ENCODE results near the gene SRL.
A peak's percentile ranks its signal among the peaks of the same experiment; 100 is the strongest.

Gene SRL

DNA sequence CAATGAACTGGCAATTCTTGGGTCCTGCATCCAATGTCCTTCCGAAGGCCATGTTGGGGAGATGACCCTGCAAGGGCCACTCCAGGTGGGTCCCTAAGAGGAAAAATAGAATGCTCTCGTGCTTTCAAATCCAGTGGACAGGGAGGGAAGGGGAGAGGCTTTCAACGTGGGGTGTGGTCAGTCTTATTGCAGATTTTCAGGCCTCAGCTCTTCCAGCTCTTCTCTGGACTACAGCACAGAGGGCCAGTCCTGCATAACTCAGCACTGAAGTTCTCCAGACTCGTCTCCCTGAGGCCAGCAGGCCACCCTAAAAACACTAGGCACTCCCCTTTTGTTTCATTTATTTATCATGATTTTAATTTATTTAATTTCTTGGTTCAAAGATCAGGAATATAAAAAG, 43.1 kb downstream of the SRL start:
- DNase-seq, result no peak

DNA sequence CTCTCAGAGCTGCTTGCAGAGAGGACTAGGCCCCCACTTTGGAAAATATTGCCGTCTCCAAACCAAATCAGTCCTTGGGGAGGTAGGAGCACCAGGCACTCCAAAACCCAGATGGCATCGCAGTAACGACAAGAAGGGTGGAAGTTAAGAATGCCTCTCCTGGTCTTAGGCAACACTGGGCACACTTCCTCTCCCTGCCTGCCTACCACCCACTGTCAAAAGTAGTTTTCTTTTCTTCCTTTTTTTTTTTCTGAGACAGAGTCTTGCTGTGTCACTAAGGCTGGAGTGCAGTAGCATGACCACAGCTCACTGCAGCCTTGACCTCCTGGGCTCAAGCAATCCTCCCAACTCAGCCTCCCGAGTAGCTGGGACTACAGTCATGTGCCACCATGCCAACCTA, 47.2 kb downstream of the SRL start:
- no peak for DNase-seq

GRCh38 chr16:4193920-4194319, 48.0 kb downstream of the SRL start:
- DNase-seq, result no peak

DNA sequence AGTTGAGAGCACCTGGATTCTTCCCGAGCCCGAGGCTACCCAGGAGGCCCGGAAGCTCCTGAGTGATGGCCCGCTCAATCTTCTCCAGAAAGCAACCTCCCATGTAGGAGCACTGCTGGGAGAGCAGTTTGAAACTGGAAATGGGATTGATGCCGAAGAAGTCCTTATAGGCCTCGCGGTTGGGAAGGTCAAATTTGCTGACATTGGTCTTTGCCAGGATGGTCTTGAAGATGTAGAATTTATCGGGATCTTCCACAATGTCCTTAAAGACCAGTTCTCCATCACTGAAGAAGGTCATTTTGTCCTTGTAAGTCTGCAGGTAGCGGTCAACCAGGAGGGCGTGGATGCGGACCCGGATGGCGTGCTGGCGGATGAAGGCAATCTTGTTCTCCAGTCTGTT, 49.7 kb downstream of the SRL start:
- DNase-seq, result no peak

DNA sequence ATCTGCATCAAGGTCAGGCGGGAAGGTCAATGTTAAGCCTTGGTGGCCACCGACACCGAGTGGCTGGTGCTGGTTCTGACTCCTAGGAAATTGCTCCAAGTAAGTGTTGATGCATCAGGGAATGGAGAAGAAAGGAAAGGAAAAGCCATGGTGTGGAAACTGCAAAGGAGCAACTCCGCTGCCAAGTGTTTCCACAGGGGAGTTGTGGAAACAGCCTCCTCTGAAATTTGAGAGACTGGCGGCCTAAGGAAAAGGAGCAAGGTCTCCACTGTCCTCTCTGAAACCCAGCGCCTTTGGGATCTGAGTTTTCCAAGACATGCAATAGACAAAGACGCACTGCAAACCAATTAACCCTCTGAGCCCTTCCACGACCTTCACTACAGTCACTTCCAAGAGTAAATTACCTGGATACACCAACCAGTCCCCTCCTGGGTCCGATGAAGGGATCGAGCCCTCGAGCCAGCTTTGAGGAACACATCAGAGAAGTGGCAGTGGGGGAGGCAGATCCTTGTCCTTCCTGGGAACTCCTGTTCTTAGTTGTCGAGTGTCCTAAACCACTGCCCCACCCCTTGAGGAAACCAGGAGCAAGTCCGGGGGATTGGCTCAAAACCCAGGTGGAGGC, 51.1 kb downstream of the SRL start:
- DNase-seq, result no peak

GRCh38 chr16:4190086-4190485, 51.8 kb downstream of the SRL start:
- DNase-seq, result no peak

DNA sequence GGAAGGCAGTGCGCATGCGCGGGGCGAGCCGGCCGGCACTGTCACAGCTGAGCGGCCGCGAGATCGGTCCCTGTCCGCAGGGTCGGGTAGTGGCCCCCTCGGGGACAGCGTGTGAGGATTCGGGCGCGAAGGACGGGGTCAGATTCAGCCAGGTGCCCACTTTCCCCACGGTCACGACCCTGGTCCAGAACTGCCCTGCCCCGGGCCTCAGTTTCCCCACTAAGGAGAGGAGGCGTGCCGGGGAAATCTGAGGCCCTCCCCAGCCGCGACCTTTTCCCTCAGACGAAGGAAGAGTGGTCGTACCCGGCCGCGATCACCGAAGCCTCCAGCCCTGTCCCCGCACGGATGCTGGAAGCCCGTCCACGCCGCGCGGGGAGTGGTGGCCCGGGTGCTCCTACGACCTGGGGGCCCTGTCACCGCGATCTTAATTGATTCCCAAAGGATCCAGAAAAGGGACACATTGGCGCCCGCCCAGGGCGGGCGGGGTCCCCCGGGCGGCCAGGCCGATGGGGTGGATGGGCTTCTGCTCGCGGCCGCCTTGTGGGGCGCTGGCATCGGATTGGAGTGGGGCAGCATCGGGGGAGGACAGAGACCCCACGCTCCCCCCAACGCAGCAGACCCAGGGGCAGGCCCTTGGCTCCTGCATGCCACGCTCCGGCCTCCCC, 57.7 kb downstream of the SRL start:
- no peak for DNase-seq

DNA sequence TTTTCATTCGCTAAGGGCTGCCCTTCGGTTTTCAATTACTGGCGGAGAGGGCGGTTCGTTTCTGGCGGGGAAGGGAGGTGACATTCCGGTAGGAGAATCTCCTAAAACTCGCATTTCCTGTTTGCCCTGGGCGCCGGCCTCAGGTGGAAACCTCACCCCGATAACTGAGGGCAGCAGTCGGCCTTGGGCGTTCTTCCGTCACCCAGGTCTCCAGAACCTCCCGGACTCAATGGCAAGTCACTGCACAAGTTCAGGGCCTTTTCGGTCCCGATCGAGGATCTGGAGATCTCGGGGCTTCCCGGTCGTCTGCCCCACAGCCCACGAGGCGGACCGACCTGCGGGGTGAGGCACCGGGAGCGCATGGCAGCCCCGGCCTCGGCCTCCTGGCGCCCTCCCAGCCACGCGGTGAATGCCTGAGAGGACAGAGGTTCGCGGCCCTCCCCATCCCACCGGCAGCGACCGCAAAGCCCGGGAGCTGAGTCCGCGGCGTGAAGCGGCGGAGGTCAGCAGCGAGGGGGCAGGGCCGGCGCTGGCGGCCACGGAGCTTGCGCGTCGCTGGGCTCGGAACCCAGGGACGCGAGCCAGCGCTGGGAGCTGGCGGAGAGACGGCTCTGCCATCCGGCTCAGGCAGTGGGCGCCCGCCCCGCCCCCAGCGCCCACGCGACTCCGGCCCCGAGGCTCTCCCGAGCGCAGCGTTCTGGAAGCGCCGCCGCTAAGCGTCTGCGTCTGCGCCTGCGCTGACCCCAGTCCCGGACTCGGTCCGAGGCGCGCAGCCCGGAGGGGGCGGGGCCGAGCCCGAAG, 58.4 kb downstream of the SRL start:
- peak; percentile 67 for DNase-seq

DNA sequence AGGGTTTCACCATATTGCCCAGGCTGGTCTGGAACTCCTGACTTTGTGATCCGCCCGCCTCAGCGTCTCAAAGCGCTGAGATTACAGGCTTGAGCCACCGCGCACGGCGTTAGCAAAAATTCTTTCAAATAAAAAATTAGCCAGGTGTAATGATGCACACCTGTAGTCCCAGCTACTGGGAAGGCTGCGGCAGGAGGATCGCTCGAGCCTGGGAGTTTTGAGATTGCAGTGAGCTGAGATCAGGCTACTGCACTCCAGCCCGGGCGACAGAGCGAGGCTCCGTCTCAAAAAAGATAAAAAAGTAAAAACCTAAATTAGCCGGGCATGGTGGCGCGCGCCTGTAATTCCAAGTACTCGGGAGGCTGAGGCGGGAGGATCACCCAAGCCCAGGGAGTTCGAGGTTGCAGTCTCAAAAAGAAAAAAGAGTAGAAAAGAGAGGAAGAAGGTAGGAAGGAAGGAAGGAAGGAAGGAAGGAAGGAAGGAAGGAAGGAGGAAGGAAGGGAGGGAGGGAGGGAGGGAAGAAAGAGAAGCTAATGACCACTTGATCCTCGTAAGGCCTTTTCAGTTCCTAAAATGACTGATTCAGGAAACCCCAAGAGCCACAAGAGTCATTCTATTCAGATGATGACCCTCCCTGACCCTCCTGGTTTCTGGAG, 59.2 kb downstream of the SRL start:
- DNase-seq, result no peak

- DNase-seq, result no peak
Observed at GRCh38 chr16:4180511-4180910, 61.4 kb downstream of the SRL start.

DNA sequence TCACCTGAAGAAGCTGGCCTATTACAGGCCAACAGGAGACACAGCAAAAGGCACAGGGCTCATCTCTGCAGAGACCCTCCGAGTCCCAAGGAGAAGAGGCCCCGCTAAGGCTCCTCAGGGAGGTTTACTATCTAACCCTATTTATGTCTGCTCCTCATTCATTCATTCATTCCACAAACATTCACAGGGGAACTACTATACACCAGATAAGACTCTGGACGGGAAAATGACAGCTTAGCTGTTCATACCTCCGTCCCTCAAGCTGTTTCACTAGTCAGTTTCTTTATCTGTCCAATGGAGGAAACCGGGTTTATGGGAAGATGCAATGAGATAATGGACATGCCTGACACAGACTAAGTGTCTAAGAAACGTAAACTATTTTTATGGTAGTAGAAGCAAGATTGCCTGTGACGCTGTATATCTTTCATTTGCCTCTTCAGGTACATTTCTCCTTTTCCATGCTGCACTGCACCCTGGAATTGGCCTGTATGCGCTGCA, 62.1 kb downstream of the SRL start:
- no peak for DNase-seq

DNA sequence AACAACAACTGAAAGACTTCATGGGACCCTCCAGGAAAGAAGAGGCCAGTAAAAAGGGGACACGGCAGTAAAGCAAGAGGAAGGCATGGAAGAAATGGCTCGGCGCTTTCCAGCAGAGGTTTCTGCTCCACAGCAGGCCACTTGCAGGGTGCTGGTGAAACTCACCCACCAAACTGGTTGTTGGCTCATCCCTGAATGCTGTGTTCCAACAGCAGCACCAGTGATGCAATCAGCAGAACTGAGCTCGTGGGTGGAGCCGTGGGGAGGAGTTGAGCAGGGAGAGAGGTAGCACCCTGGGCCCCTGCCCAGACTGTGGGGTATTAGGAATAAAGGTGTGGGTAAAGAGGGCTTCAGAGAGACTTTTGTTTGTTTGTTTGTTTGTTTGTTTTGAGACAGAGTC, 62.9 kb downstream of the SRL start:
- no peak for DNase-seq

DNA sequence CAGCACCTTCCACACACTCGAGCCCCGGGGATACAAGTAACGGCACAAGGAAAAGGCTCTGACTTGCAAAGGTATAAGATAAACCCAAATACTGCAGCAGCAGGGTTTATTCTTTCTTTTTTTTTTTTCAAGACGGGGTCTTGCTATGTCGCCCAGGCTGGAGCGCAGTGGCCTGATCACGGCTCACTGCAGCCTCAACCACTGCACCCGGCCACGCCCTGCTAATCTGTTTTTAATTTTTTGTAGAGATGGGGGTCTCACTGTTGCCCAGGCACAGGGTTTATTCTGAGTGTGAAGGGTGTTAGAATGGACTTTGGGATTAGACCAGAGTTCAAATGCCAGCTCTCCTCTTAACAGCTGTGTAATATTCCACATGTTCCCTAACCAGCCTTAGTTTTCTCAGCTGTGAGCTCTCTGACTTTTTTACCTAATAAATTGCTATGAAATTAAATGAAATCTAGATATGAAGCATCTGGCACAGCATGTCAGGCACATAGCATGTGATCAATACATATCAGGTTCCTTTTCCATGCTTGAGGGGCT, 63.3 kb downstream of the SRL start:
- DNase-seq, result no peak

GRCh38 chr16:4176906-4177417, 64.9 kb downstream of the SRL start:
- DNase-seq, result no peak

GRCh38 chr16:4175849-4176248, 66.0 kb downstream of the SRL start:
- DNase-seq, result no peak

GRCh38 chr16:4172070-4172469, 69.8 kb downstream of the SRL start:
- no peak for DNase-seq

- DNase-seq, result no peak
Observed at GRCh38 chr16:4169415-4169814, 72.5 kb downstream of the SRL start.

DNA sequence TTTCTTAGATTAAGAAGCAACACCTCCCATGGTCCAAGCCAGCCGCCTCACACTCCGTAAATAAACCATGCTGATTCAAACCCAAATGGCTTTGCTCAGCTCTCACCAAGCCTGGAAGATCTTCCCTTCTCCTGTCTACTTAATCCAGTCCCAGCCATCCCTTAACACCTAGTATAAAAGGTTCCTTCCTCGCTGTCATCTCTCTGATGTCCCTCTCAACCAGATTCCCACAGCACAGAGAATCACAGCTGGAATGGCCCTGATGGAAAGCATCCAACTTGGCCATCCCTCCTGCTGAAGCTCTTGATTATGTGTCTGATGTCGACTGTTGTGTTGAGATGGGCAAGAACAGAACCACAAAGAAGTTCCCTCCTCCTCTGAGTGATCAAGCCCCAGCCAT, 75.1 kb downstream of the SRL start:
- no peak for DNase-seq

DNA sequence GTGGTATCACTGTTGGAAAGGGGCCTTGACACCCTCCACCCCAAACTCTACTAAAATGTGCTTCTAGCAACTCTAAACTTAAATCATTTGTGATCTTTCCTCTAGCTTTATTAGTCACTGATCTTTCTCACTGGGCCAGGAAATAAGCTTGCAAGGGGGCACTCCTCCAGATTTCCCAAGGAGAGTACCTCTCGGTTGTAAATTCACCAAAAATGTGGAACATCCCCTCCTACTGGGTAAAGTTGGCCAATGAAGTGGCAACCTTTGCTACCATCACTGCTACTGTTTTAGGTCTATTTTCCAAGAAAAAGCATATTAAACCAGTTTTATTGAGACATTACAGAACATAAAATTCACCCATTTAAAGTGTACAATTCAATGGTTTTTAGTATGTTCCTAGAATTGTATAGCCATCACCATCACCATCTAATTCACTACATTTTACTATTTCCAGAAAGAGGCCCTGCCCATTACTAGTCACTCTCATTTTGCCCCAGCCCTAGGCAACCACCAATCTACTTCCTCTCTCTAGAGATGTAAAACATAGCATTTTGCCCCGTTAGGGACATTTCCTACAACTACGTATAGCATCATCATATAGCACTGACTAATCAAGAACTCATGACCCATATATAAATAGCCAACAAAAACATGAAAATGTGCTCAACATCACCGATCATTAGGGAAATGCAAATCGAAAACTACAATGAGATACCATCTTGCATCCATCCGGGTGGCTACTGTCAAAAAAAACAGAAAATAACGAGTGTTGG, 81.0 kb downstream of the SRL start:
- DNase-seq, result no peak

GRCh38 chr16:4159726-4160125, 82.2 kb downstream of the SRL start:
- DNase-seq, result no peak

DNA sequence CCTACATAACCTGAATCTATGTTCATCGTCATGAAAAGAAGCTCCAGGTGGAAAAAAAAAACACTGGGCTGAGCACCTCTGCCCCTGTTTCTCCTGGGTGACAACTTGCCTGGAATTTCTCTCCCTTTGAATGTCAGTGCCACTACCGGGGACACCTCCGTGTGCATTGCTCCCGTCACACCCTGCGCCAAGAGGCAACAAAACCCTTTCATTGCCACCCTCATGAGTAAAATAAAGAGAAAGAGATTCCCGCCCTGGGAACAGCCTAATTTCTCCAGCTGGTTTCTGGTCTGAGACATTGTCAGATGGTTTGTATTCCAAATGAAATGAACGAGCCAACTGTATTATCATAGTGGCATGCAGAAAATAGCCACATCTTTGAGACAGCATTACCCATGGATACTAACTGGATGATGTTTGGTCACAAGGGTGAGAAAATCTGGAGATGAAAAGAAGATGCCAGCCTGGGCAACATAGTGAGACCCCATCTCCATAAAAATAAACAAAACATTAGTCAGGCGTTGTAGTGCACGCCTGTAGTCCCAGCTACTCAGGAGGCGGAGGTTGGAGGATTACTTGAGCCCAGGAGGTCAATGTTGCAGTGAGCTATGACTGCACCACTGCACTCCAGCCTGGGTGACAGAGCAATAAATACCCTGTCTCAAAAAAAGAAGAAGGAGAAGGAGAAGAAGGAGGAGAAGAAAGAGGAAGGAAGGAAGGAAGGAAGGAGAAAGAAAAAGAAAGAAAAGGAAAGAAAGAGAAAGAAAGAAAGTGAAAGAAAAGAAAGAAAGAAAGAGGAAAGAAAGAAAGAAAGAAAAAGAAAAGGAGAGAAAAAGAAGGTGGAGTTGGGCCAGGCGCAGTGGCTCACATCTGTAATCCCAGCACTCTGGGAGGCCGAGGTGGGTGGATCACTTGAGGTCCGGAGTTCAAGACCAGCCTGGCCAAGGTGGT, 83.5 kb downstream of the SRL start:
- DNase-seq, result no peak
